Gastrocnemius medialis (tissue), 4 donors: ENCODE data around the gene ZNF768.

ENCODE experiments used
- CTCF ChIP-seq, 5 experiments: fragments of 450-650 bp in 3 of 5; fragments of 200-600 bp in 2 of 5; sonication (generic) in 2 of 5; IDR thresholded peaks in 4 of 5; conservative IDR thresholded peaks in 1 of 5; 1 replicate in 4 of 5; 2 replicates in 1 of 5; pipeline ENCODE4 v1.5.1; 2016 to 2019; ENCODE audit warnings: antibody characterized with exemption in 5 of 5, mild to moderate bottlenecking in 3 of 5, moderate library complexity in 3 of 5
- POLR2A ChIP-seq, 2 donors: fragments of 450-650 bp; IDR thresholded peaks; one replicate each; pipeline ENCODE4 v1.6.1; 2017; ENCODE audit warnings: antibody characterized with exemption in 2 of 2, mild to moderate bottlenecking in 2 of 2, moderate library complexity in 2 of 2

DNA sequence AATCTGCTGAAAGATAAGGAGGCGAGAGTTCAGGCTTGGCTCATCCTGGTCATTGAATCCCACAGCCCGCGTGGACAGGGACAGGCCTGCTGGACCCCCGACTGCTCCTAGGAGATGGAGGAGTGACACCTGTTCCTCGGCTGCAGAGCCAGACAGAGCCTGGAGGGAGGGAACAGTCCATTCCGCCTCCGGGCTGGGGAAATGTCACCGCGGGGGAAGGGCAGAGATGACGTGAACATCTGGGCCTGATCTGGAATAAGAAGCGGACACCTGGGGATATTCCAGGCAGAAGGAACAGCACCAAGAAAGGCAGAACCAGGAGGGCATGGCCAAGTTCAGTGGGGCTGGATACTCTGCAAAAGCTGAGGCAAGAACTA, 6.8 kb upstream of the ZNF768 start:
- TF ChIP-seq CTCF (IDR thresholded peaks at IDR 0.05 in 4 of 5, conservative IDR thresholded peaks at IDR 0.05 in 1 of 5) (no peak), POLR2A (IDR thresholded peaks at IDR 0.05) (no peak)
